GM23338 (cell line): ENCODE results near the gene OR13G1. TPM values are rescaled to one million over a fixed set of nuclear protein-coding genes. Genes with fewer than 3 reads are reported as not detected.
A peak's percentile ranks its signal among the peaks of the same experiment; 100 is the strongest.

Source experiments
- ATAC-seq: fragments of 200-7000 bp; cut with Tn5 transposase; 3 replicates; pipeline ENCODE4 v1.9.1; 2020
- DNase-seq: peaks from one replicate; pipeline ENCODE4 v3.0.0-alpha.2; 2015; ENCODE audit warnings: low spot score
- H2AFZ ChIP-seq: fragments of 200-600 bp; sonication (generic); 2 replicates; pipeline ENCODE4 v1.8.0; 2016; ENCODE audit warnings: antibody characterized with exemption, mild to moderate bottlenecking, moderate library complexity
- H3F3A ChIP-seq: fragments of 200-600 bp; sonication (generic); replicated peaks from 2 replicates; pipeline ENCODE4 v1.8.0; 2017; ENCODE audit warnings: antibody characterized with exemption, mixed run types, low read depth
- H3K27ac ChIP-seq: fragments of 200-600 bp; sonication (generic); 2 replicates; pipeline ENCODE4 v1.6.1; 2016; ENCODE audit warnings: low read depth
- H3K27me3 ChIP-seq: fragments of 200-600 bp; sonication (generic); 2 replicates; pipeline ENCODE4 v1.8.0; 2016; ENCODE audit warnings: mild to moderate bottlenecking, mixed run types, moderate library complexity; ENCODE audit not compliant: insufficient read depth
- H3K36me3 ChIP-seq: fragments of 200-600 bp; sonication (generic); 2 replicates; pipeline ENCODE4 v1.8.0; 2016; ENCODE audit warnings: mild to moderate bottlenecking; ENCODE audit not compliant: insufficient read depth
- H3K4me1 ChIP-seq: fragments of 200-600 bp; sonication (generic); 2 replicates; pipeline ENCODE4 v1.8.0; 2016; ENCODE audit warnings: mild to moderate bottlenecking, moderate library complexity; ENCODE audit not compliant: insufficient read depth
- H3K4me2 ChIP-seq: fragments of 200-600 bp; sonication (generic); 2 replicates; pipeline ENCODE4 v1.7.1; 2017; ENCODE audit warnings: mixed run types
- H3K4me3 ChIP-seq: fragments of 200-600 bp; sonication (generic); 2 replicates; pipeline ENCODE4 v1.6.1; 2016; ENCODE audit warnings: mixed run types
- H3K79me2 ChIP-seq: fragments of 200-600 bp; sonication (generic); replicated peaks from 2 replicates; pipeline ENCODE4 v1.8.0; 2017; ENCODE audit warnings: mild to moderate bottlenecking; ENCODE audit not compliant: insufficient read depth
- H3K9me2 ChIP-seq: fragments of 200-600 bp; sonication (generic); 2 replicates; pipeline ENCODE4 v1.8.0; 2017; ENCODE audit not compliant: insufficient read depth
- H4K20me1 ChIP-seq: fragments of 200-600 bp; sonication (generic); replicated peaks from 2 replicates; pipeline ENCODE4 v1.8.0; 2017; ENCODE audit warnings: mild to moderate bottlenecking; ENCODE audit not compliant: insufficient read depth
- H3K27ac Mint-ChIP-seq: 2 replicates; pipeline ENCODE4 v1.8.0; 2020; ENCODE audit warnings: inconsistent platforms, mild to moderate bottlenecking, moderate library complexity, mixed read lengths
- H3K27me3 Mint-ChIP-seq: 3 replicates; pipeline ENCODE4 v1.8.0; 2022; ENCODE audit warnings: low read depth, mild to moderate bottlenecking, moderate library complexity, mixed read lengths, inconsistent platforms; ENCODE audit not compliant: insufficient read depth, poor library complexity
- H3K36me3 Mint-ChIP-seq: 3 replicates; pipeline ENCODE4 v1.8.0; 2021; ENCODE audit warnings: low read depth, mild to moderate bottlenecking, inconsistent platforms, moderate library complexity, mixed read lengths
- H3K4me1 Mint-ChIP-seq: 3 replicates; pipeline ENCODE4 v1.8.0; 2020; ENCODE audit warnings: mild to moderate bottlenecking, inconsistent platforms, mixed read lengths
- H3K4me3 Mint-ChIP-seq: 3 replicates; pipeline ENCODE4 v1.8.0; 2021; ENCODE audit warnings: moderate library complexity, mild to moderate bottlenecking, inconsistent platforms, mixed read lengths
- H3K9me3 Mint-ChIP-seq: 3 replicates; pipeline ENCODE4 v1.8.0; 2020; ENCODE audit warnings: moderate library complexity, mild to moderate bottlenecking, inconsistent platforms, mixed read lengths
- CREB1 ChIP-seq: fragments of 250-450 bp; sonication (Bioruptor Pico); IDR thresholded peaks from 2 replicates; pipeline ENCODE4 v1.5.0; 2020; ENCODE audit warnings: low read depth, mild to moderate bottlenecking, moderate library complexity
- ETS1 ChIP-seq: IDR thresholded peaks from 2 replicates; pipeline ENCODE4 v1.6.1; 2016; ENCODE audit warnings: antibody characterized with exemption
- EZH2 ChIP-seq: fragments of 200-600 bp; sonication (generic); IDR thresholded peaks from one replicate; pipeline ENCODE4 v1.8.0; 2017; ENCODE audit warnings: antibody characterized with exemption, mild to moderate bottlenecking, low read depth; ENCODE audit not compliant: unreplicated experiment
- EZH2phosphoT487 ChIP-seq: fragments of 200-600 bp; sonication (generic); IDR thresholded peaks from one replicate; pipeline ENCODE4 v1.8.1; 2018; ENCODE audit warnings: antibody characterized with exemption; ENCODE audit not compliant: unreplicated experiment
- NANOG ChIP-seq: IDR thresholded peaks from 2 replicates; pipeline ENCODE4 v1.6.1; 2016; ENCODE audit warnings: antibody characterized with exemption, borderline replicate concordance
- POLR2AphosphoS5 ChIP-seq: IDR thresholded peaks from 2 replicates; pipeline ENCODE4 v1.6.1; 2016; ENCODE audit warnings: antibody characterized with exemption, low read depth
- REST ChIP-seq: IDR thresholded peaks from one replicate; pipeline ENCODE4 v1.6.1; 2018; ENCODE audit warnings: antibody characterized with exemption; ENCODE audit not compliant: unreplicated experiment
- STAT1 ChIP-seq: IDR thresholded peaks from one replicate; pipeline ENCODE4 v1.6.1; 2016; ENCODE audit warnings: antibody characterized with exemption; ENCODE audit not compliant: unreplicated experiment
- ZNF114 ChIP-seq: fragments of 250-450 bp; sonication (Bioruptor Pico); IDR thresholded peaks from 2 replicates; pipeline ENCODE4 v1.5.0; 2020; ENCODE audit warnings: mild to moderate bottlenecking, moderate library complexity
- ZNF331 ChIP-seq: fragments of 250-450 bp; sonication (Bioruptor Pico); IDR thresholded peaks from 2 replicates; pipeline ENCODE4 v1.5.0; 2020; ENCODE audit warnings: low read depth, mild to moderate bottlenecking, moderate library complexity
- ZNF462 ChIP-seq: fragments of 250-450 bp; sonication (Bioruptor Pico); IDR thresholded peaks from 2 replicates; pipeline ENCODE4 v1.5.0; 2020; ENCODE audit warnings: mild to moderate bottlenecking, moderate library complexity
- polyA plus RNA-seq: library from polyadenylated mRNA; unstranded; fragments of >200 nt; fragmentation: Nextera tagmentation; extraction: Ambion mirVana; gene quantifications from 2 replicates; pipeline ENCODE4 v1.2.1, GENCODE V29; 2016
- total RNA-seq: library from RNA; depleted of rRNA; stranded (reverse); fragments of >200 nt; shearing (Covaris generic); gene quantifications from 2 replicates; pipeline ENCODE4 v1.2.3, GENCODE V29; 2014

The OR13G1 gene
- total and polyA plus RNA-seq, 2 experiments from 2014 or later: not detected

- TF ChIP-seq NANOG: 0 out of 2 replicates have a peak, but pooled peaks have one; percentile 14
- TF ChIP-seq STAT1: no peak
Observed at GRCh38 chr1:247647864-247648263, 31.7 kb downstream of the OR13G1 start (continued).

GRCh38 chr1:247646867-247647266 is 32.7 kb downstream of the OR13G1 start:
- ATAC-seq (no peak), DNase-seq (no peak)
- Mint-ChIP-seq H3K27me3 (peaks cover 3% of the 10 kb centered on the region), H3K4me1 (peaks cover 27% of the 10 kb centered on the region), H3K27ac (no peak overlapping the region), H3K36me3 (no peaks in the 10 kb centered on the region), H3K4me3 (no peak overlapping the region), H3K9me3 (peaks cover 4% of the 10 kb centered on the region; the same call in 2 of the 3 replicates)
- no peaks in the 10 kb centered on the region for H3K27me3 ChIP-seq
- H4K20me1 ChIP-seq: no peaks in the 10 kb centered on the region
- H3K9me2 ChIP-seq: no peaks in the 10 kb centered on the region
- TF ChIP-seq REST (no peak), ZNF331 (CRISPR knock-in tag) (no peak), ETS1 (no peak), ZNF462 (CRISPR knock-in tag) (no peak), POLR2AphosphoS5 (no peak), EZH2 (no peak), STAT1 (no peak), CREB1 (no peak), ZNF114 (CRISPR knock-in tag) (no peak), EZH2phosphoT487 (no peak), NANOG (no peak)
- peaks cover 19% of the 10 kb centered on the region for H3K4me1 ChIP-seq
- H3K4me3 ChIP-seq: no peak overlapping the region
- H3F3A ChIP-seq: no peaks in the 10 kb centered on the region
- no peak overlapping the region for H2AFZ ChIP-seq
- H3K4me2 ChIP-seq: peak overlapping the region; percentile 50
- no peaks in the 10 kb centered on the region for H3K79me2 ChIP-seq
- no peaks in the 10 kb centered on the region for H3K36me3 ChIP-seq
- H3K27ac ChIP-seq: no peak overlapping the region
